Osteocyte (in vitro differentiated cells): Measurements from ENCODE around the gene SINHCAF. TPM values are rescaled to one million over a fixed set of nuclear protein-coding genes. Genes with fewer than 3 reads are reported as not detected.

ENCODE experiments used
- DNase-seq: peaks from one replicate; pipeline ENCODE4 v3.0.0; 2021; ENCODE audit warnings: mixed read lengths; ENCODE audit not compliant: unreplicated experiment; ENCODE audit errors: extremely low spot score
- H3K27ac Mint-ChIP-seq: one replicate; pipeline ENCODE4 v1.8.0; 2021; ENCODE audit warnings: mild to moderate bottlenecking, mixed read lengths; ENCODE audit not compliant: unreplicated experiment
- H3K27me3 Mint-ChIP-seq: one replicate; pipeline ENCODE4 v1.8.0; 2021; ENCODE audit warnings: mixed read lengths; ENCODE audit not compliant: unreplicated experiment
- H3K36me3 Mint-ChIP-seq: one replicate; pipeline ENCODE4 v1.8.0; 2021; ENCODE audit warnings: mixed read lengths; ENCODE audit not compliant: unreplicated experiment
- H3K4me1 Mint-ChIP-seq: one replicate; pipeline ENCODE4 v1.8.0; 2021; ENCODE audit warnings: mixed read lengths; ENCODE audit not compliant: unreplicated experiment
- H3K4me3 Mint-ChIP-seq: one replicate; pipeline ENCODE4 v1.8.0; 2021; ENCODE audit warnings: mild to moderate bottlenecking, moderate library complexity, mixed read lengths; ENCODE audit not compliant: unreplicated experiment
- H3K9me3 Mint-ChIP-seq: one replicate; pipeline ENCODE4 v1.8.0; 2021; ENCODE audit warnings: mixed read lengths; ENCODE audit not compliant: unreplicated experiment
- total RNA-seq: library from RNA; stranded (reverse); gene quantifications from 2 replicates; pipeline ENCODE4 v1.2.1, GENCODE V29; 2021
- TF ChIP-seq, protein P1 (sequence below): fragments of 200-600 bp; sonication (generic); IDR thresholded peaks from 2 replicates; pipeline ENCODE4 v1.5.0; 2021; ENCODE audit warnings: antibody characterized with exemption, mild to moderate bottlenecking, moderate library complexity

The SINHCAF gene
- total RNA-seq, 1 donor from 2014 or later: 41.1 TPM

DNA sequence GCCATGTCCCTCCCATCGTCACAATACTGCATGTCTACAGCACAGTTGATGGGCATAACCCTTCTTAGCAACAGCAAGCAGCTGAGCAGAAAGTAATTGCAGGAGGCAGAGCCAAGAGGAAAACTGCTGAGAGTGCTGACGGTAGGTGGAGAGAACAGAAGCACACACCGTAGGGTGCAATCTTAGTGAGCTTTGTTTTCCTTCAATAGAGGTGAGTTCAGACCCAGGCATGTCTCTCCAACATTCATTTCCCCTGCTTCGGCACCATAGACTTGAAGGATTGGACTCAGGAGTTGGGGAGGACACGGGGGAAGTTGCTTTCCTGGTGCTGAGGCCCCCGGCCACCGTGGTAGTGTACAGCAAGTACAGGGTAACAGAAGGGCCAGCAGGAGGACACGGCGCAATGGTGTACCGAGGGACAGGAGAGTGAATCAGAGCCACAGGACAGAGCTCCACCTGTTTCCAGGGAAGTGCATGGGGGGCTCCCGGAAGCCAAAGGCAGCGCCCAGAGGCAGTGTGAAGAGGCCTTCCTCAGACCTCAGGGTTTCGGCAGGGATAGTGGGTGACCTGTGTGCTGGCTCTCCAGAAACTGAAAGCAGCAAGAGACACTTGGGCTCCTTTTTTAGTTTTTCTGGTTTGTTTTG, 36.3 kb upstream of the SINHCAF start:
- no peak overlapping the region for H3K4me3 Mint-ChIP-seq
- H3K36me3 Mint-ChIP-seq: no peaks in the 10 kb centered on the region

DNA sequence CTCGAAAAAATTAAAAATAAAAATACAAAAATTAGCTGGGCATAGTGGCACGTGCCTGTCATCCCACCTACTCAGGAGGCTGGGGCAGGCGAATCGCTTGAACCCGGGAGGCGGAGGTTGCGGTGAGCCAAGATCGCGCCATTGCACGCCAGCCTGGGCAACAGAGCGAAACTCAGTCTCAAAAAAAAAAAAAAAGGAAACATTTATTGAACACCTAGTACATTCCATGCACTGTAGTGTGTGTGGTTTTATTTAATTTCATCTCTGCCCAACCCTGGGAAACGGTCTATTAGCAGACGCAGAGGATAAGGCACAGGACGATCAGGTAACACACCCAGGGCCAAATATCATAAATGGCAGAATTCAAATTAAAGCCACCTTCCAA, 35.8 kb upstream of the SINHCAF start:
- peaks cover 10% of the 10 kb centered on the region for H3K4me1 Mint-ChIP-seq
- H3K4me3 Mint-ChIP-seq: no peak overlapping the region
- no peaks in the 10 kb centered on the region for H3K27me3 Mint-ChIP-seq
- TF ChIP-seq, protein P1, sequence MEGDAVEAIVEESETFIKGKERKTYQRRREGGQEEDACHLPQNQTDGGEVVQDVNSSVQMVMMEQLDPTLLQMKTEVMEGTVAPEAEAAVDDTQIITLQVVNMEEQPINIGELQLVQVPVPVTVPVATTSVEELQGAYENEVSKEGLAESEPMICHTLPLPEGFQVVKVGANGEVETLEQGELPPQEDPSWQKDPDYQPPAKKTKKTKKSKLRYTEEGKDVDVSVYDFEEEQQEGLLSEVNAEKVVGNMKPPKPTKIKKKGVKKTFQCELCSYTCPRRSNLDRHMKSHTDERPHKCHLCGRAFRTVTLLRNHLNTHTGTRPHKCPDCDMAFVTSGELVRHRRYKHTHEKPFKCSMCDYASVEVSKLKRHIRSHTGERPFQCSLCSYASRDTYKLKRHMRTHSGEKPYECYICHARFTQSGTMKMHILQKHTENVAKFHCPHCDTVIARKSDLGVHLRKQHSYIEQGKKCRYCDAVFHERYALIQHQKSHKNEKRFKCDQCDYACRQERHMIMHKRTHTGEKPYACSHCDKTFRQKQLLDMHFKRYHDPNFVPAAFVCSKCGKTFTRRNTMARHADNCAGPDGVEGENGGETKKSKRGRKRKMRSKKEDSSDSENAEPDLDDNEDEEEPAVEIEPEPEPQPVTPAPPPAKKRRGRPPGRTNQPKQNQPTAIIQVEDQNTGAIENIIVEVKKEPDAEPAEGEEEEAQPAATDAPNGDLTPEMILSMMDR: no peak
- no peak for DNase-seq
- no peaks in the 10 kb centered on the region for H3K36me3 Mint-ChIP-seq
- H3K9me3 Mint-ChIP-seq: no peaks in the 10 kb centered on the region
- H3K27ac Mint-ChIP-seq: no peak overlapping the region

More for the DNA sequence above, 36.3 kb upstream of the SINHCAF start:
- Mint-ChIP-seq H3K9me3 (no peaks in the 10 kb centered on the region), H3K27ac (no peak overlapping the region), H3K4me1 (peaks cover 10% of the 10 kb centered on the region), H3K27me3 (no peaks in the 10 kb centered on the region)
- TF ChIP-seq, protein P1: no peak
- DNase-seq: no peak

DNA sequence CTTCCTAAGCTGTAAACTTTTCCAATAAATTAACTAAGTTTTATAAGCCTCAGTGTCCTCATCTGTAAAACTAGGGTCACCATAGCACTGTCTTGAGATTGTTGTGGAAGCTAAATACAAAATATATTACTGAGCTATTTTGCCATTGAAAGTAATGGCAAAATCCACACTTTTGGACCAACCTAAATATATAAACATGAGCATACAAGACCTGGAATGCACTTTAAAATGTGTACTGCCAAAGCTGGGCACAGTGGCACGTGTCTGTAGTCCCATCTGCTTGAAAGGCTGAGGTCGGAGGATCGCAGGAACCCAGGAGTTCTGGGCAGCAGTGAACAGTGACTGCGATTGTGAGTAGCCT, 29.8 kb upstream of the SINHCAF start:
- H3K27me3 Mint-ChIP-seq: no peaks in the 10 kb centered on the region

DNA sequence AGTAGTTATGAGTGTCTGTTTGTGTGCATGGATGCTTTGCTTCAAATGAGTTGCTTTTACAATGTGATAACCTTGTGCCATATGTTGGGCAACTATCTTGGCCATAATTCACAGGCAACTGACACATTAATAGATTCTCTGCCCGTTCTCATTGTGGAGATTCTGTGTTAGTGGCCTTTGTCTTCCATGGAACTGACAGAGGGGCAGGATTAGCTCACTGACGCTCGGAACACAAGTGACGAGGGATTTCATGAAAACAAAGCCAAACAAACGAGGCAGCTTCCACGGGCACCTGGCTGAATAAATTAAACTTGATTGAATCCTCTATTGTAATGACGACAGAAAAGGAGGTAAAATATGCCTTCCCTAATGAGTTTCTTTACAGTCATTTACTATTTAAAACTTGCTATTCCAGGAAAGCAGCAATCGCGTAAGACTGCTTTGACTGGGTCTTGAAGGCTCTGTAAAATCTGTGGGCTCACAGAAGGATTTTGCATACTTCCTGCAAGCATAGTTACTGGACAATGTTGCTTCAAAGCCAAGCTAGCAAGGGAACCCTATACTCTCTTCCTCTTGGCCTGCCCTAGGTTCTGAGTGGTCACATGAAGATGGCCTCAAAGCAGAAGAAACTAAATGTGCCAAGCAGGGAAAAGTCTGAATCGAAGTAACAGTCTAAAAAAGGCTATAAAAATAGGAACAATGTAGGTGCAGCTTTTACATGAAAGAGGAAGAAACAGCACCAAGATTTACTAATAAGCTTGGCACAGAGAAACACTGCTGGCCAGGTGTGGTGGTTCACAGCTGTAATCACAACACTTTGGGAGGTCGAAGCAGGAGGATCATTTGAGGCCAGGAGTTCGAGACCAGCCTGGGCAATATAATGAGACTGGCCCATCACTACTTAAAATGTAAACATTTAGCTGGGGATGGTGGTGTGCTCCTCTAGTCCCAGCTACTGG, 28.1 kb upstream of the SINHCAF start:
- no peaks in the 10 kb centered on the region for H3K36me3 Mint-ChIP-seq
- TF ChIP-seq, protein P1: no peak
- H3K27me3 Mint-ChIP-seq: peaks cover 13% of the 10 kb centered on the region
- no peak overlapping the region for H3K4me3 Mint-ChIP-seq
- DNase-seq: no peak
- H3K4me1 Mint-ChIP-seq: no peaks in the 10 kb centered on the region
- peaks cover 6% of the 10 kb centered on the region for H3K9me3 Mint-ChIP-seq
- H3K27ac Mint-ChIP-seq: no peak overlapping the region

More for the DNA sequence above, 29.8 kb upstream of the SINHCAF start:
- H3K36me3 Mint-ChIP-seq: no peaks in the 10 kb centered on the region
- no peaks in the 10 kb centered on the region for H3K4me1 Mint-ChIP-seq
- no peak overlapping the region for H3K4me3 Mint-ChIP-seq
- DNase-seq: no peak
- TF ChIP-seq, protein P1: no peak
- H3K27ac Mint-ChIP-seq: no peak overlapping the region
- H3K9me3 Mint-ChIP-seq: no peaks in the 10 kb centered on the region

DNA sequence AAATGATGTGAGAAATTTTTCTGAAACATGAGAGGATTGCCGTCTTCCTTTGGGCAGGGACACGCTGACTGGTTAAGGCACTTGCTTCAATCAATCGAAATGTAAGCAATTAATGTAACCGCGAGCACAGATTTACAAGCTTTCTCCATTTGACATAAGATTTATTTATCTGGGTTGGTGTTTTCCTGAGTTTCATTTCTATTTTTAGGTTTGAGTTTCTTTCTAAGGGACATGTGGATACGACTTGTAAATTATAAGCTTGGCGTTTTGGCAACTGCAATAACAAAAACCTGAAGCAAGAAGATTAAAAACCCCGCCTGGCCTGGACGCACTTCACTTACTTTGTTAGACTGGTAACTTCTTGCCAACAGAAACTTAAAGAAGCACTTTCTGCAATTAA, 20.3 kb upstream of the SINHCAF start:
- peaks cover 6% of the 10 kb centered on the region for H3K9me3 Mint-ChIP-seq
- no peak overlapping the region for H3K27ac Mint-ChIP-seq
- no peaks in the 10 kb centered on the region for H3K4me1 Mint-ChIP-seq
- DNase-seq: no peak
- no peaks in the 10 kb centered on the region for H3K36me3 Mint-ChIP-seq
- no peak overlapping the region for H3K4me3 Mint-ChIP-seq
- peaks cover 29% of the 10 kb centered on the region for H3K27me3 Mint-ChIP-seq
- TF ChIP-seq, protein P1: no peak
